Right lobe of liver (tissue), 4 donors: ENCODE results near the gene VPS25.
"Not testable (repeated sequence)": the region's sequence is repeated elsewhere in the genome, so short reads cannot be mapped to it uniquely, and the experiment has no call there.

ENCODE experiments used
- CTCF ChIP-seq, 4 donors: fragments of 200-600 bp in 3 of 4; fragments of 450-650 bp in 1 of 4; IDR thresholded peaks; one replicate each; pipeline versions ENCODE4 v1.5.1 to v1.8.0; 2016 to 2022; ENCODE audit warnings: antibody characterized with exemption in 4 of 4, mild to moderate bottlenecking in 2 of 4
- POLR2A ChIP-seq: fragments of 450-650 bp; IDR thresholded peaks from one replicate; pipeline ENCODE4 v1.6.1; 2017; ENCODE audit warnings: antibody characterized with exemption, mild to moderate bottlenecking
- donor health status: DM: no; HTN: no; CAD: no.
- donor health status: DM: no; HTN: no; CAD: no.
- donor health status: DM: no; HTN: yes; CAD: no.

- not testable (repeated sequence) for TF ChIP-seq CTCF (IDR thresholded peaks at IDR 0.05); POLR2A
Observed at GRCh38 chr17:42742916-42743315, 30.3 kb upstream of the VPS25 start.
